Measurements from ENCODE around the gene WFDC8. TPM values are rescaled to one million over a fixed set of nuclear protein-coding genes. Genes with fewer than 3 reads are reported as not detected.
"Not testable (repeated sequence)": the region's sequence is repeated elsewhere in the genome, so short reads cannot be mapped to it uniquely, and the experiment has no call there.

The WFDC8 gene
- not detected for total RNA-seq

GRCh38 chr20:45579184-45579583 is at the start of gene WFDC8:
WFDC8 (minus strand) TSS chr20:45579284; CDS start chr20:45579247, 37 bp downstream.
- no peak within 1 kb of the TSS for H3K4me3 Mint-ChIP-seq
- DNase-seq (no peak), ATAC-seq (no peak)
- H3K4me1 Mint-ChIP-seq (ENCODE audit: low read depth) = no peaks in the 10 kb centered on the region
- no peaks in the 10 kb centered on the region for H3K36me3 Mint-ChIP-seq (ENCODE audit: insufficient read depth)
- no peaks in the 10 kb centered on the region for H3K9me3 Mint-ChIP-seq
- peaks cover 30% of the 10 kb centered on the region for H3K27me3 Mint-ChIP-seq (ENCODE audit: low read depth)

- H3K27me3 Mint-ChIP-seq (ENCODE audit: low read depth) = peaks cover 33% of the 10 kb centered on the region
- no peak for DNase-seq
- H3K36me3 Mint-ChIP-seq (ENCODE audit: insufficient read depth) = no peaks in the 10 kb centered on the region
- ATAC-seq = no peak
- H3K4me3 Mint-ChIP-seq = no peak overlapping the region
- no peaks in the 10 kb centered on the region for H3K9me3 Mint-ChIP-seq
- peaks cover 3% of the 10 kb centered on the region for H3K4me1 Mint-ChIP-seq (ENCODE audit: low read depth)
Observed at GRCh38 chr20:45626540-45626939, 47.5 kb upstream of the WFDC8 start.

GRCh38 chr20:45621593-45621992 is 42.5 kb upstream of the WFDC8 start:
- H3K36me3 Mint-ChIP-seq (ENCODE audit: insufficient read depth) = no peaks in the 10 kb centered on the region
- peaks cover 9% of the 10 kb centered on the region for H3K27me3 Mint-ChIP-seq (ENCODE audit: low read depth)
- ATAC-seq (no peak), DNase-seq (no peak)
- H3K4me3 Mint-ChIP-seq = no peak overlapping the region
- no peaks in the 10 kb centered on the region for H3K4me1 Mint-ChIP-seq (ENCODE audit: low read depth)
- peaks cover 4% of the 10 kb centered on the region for H3K9me3 Mint-ChIP-seq

GRCh38 chr20:45617591-45617990 is 38.5 kb upstream of the WFDC8 start:
- ATAC-seq = no peak
- DNase-seq = no peak
- H3K9me3 Mint-ChIP-seq = peaks cover 4% of the 10 kb centered on the region
- no peaks in the 10 kb centered on the region for H3K27me3 Mint-ChIP-seq (ENCODE audit: low read depth)
- H3K36me3 Mint-ChIP-seq (ENCODE audit: insufficient read depth) = no peaks in the 10 kb centered on the region
- no peak overlapping the region for H3K4me3 Mint-ChIP-seq
- no peaks in the 10 kb centered on the region for H3K4me1 Mint-ChIP-seq (ENCODE audit: low read depth)

GRCh38 chr20:45612314-45612713 is 33.2 kb upstream of the WFDC8 start:
- Mint-ChIP-seq H3K9me3 (peaks cover 5% of the 10 kb centered on the region), H3K4me1 (ENCODE audit: low read depth) (peaks cover 10% of the 10 kb centered on the region)
- ATAC-seq = no peak

GRCh38 chr20:45611054-45611453 is 32.0 kb upstream of the WFDC8 start:
- no peak for DNase-seq
- Mint-ChIP-seq H3K36me3 (ENCODE audit: insufficient read depth) (no peaks in the 10 kb centered on the region), H3K27me3 (ENCODE audit: low read depth) (peaks cover 4% of the 10 kb centered on the region), H3K4me1 (ENCODE audit: low read depth) (peaks cover 12% of the 10 kb centered on the region), H3K4me3 (no peak overlapping the region), H3K9me3 (peaks cover 11% of the 10 kb centered on the region)
- ATAC-seq = peak; percentile 77 to 80

More at GRCh38 chr20:45612314-45612713, 33.2 kb upstream of the WFDC8 start:
- Mint-ChIP-seq H3K4me3 (no peak overlapping the region), H3K27me3 (ENCODE audit: low read depth) (peaks cover 4% of the 10 kb centered on the region), H3K36me3 (ENCODE audit: insufficient read depth) (no peaks in the 10 kb centered on the region)
- no peak for DNase-seq

- H3K9me3 Mint-ChIP-seq = peaks cover 18% of the 10 kb centered on the region
- DNase-seq = no peak
- peaks cover 12% of the 10 kb centered on the region for H3K4me1 Mint-ChIP-seq (ENCODE audit: low read depth)
- no peak overlapping the region for H3K4me3 Mint-ChIP-seq
- ATAC-seq = no peak
- no peaks in the 10 kb centered on the region for H3K36me3 Mint-ChIP-seq (ENCODE audit: insufficient read depth)
- peaks cover 9% of the 10 kb centered on the region for H3K27me3 Mint-ChIP-seq (ENCODE audit: low read depth)
Observed at GRCh38 chr20:45607810-45608209, 28.7 kb upstream of the WFDC8 start.

GRCh38 chr20:45595235-45595634 is 16.2 kb upstream of the WFDC8 start:
- no peak for ATAC-seq
- no peak overlapping the region for H3K4me3 Mint-ChIP-seq
- no peaks in the 10 kb centered on the region for H3K4me1 Mint-ChIP-seq (ENCODE audit: low read depth)
- no peak for DNase-seq
- peaks cover 27% of the 10 kb centered on the region for H3K27me3 Mint-ChIP-seq (ENCODE audit: low read depth)
- H3K36me3 Mint-ChIP-seq (ENCODE audit: insufficient read depth) = no peaks in the 10 kb centered on the region
- no peaks in the 10 kb centered on the region for H3K9me3 Mint-ChIP-seq

- Mint-ChIP-seq H3K4me3 (no peak overlapping the region), H3K27me3 (ENCODE audit: low read depth) (peaks cover 27% of the 10 kb centered on the region), H3K4me1 (ENCODE audit: low read depth) (no peaks in the 10 kb centered on the region), H3K9me3 (no peaks in the 10 kb centered on the region), H3K36me3 (ENCODE audit: insufficient read depth) (no peaks in the 10 kb centered on the region)
- DNase-seq (no peak), ATAC-seq (no peak)
Observed at GRCh38 chr20:45593498-45593897, 14.4 kb upstream of the WFDC8 start.

GRCh38 chr20:45592574-45593189 is 13.6 kb upstream of the WFDC8 start:
- no peaks in the 10 kb centered on the region for H3K4me1 Mint-ChIP-seq (ENCODE audit: low read depth)
- no peaks in the 10 kb centered on the region for H3K9me3 Mint-ChIP-seq
- peak in 1 of 2 donors; percentile 38 for ATAC-seq

GRCh38 chr20:45589725-45590124 is 10.6 kb upstream of the WFDC8 start:
- H3K27me3 Mint-ChIP-seq (ENCODE audit: low read depth) = peaks cover 23% of the 10 kb centered on the region
- no peak for DNase-seq
- ATAC-seq = no peak
- no peaks in the 10 kb centered on the region for H3K4me1 Mint-ChIP-seq (ENCODE audit: low read depth)
- no peak overlapping the region for H3K4me3 Mint-ChIP-seq
- no peaks in the 10 kb centered on the region for H3K36me3 Mint-ChIP-seq (ENCODE audit: insufficient read depth)
- H3K9me3 Mint-ChIP-seq = no peaks in the 10 kb centered on the region

More at GRCh38 chr20:45592574-45593189, 13.6 kb upstream of the WFDC8 start:
- H3K27me3 Mint-ChIP-seq (ENCODE audit: low read depth) = peaks cover 27% of the 10 kb centered on the region
- DNase-seq = no peak
- no peak overlapping the region for H3K4me3 Mint-ChIP-seq
- no peaks in the 10 kb centered on the region for H3K36me3 Mint-ChIP-seq (ENCODE audit: insufficient read depth)

- H3K27me3 Mint-ChIP-seq (ENCODE audit: low read depth) = peaks cover 18% of the 10 kb centered on the region
- H3K9me3 Mint-ChIP-seq = no peaks in the 10 kb centered on the region
- no peaks in the 10 kb centered on the region for H3K4me1 Mint-ChIP-seq (ENCODE audit: low read depth)
- DNase-seq (no peak), ATAC-seq (no peak)
- no peak overlapping the region for H3K4me3 Mint-ChIP-seq
- H3K36me3 Mint-ChIP-seq (ENCODE audit: insufficient read depth) = no peaks in the 10 kb centered on the region
Observed at GRCh38 chr20:45588800-45589199, 9.7 kb upstream of the WFDC8 start.

GRCh38 chr20:45585986-45586385 is 6.9 kb upstream of the WFDC8 start:
- not testable (repeated sequence) for ATAC-seq

GRCh38 chr20:45584294-45584693 is 5.2 kb upstream of the WFDC8 start:
- H3K4me3 Mint-ChIP-seq; H3K4me1 Mint-ChIP-seq (ENCODE audit: low read depth); H3K9me3 Mint-ChIP-seq; ATAC-seq; DNase-seq; H3K36me3 Mint-ChIP-seq (ENCODE audit: insufficient read depth): not testable (repeated sequence)
- peaks cover 27% of the 10 kb centered on the region for H3K27me3 Mint-ChIP-seq (ENCODE audit: low read depth)

More at GRCh38 chr20:45585986-45586385, 6.9 kb upstream of the WFDC8 start:
- H3K27me3 Mint-ChIP-seq (ENCODE audit: low read depth) = peaks cover 20% of the 10 kb centered on the region
- H3K9me3 Mint-ChIP-seq; H3K4me1 Mint-ChIP-seq (ENCODE audit: low read depth); H3K36me3 Mint-ChIP-seq (ENCODE audit: insufficient read depth); H3K4me3 Mint-ChIP-seq; DNase-seq: not testable (repeated sequence)

- H3K36me3 Mint-ChIP-seq (ENCODE audit: insufficient read depth) = no peaks in the 10 kb centered on the region
- H3K4me3 Mint-ChIP-seq = no peak overlapping the region
- no peaks in the 10 kb centered on the region for H3K9me3 Mint-ChIP-seq
- no peaks in the 10 kb centered on the region for H3K4me1 Mint-ChIP-seq (ENCODE audit: low read depth)
- H3K27me3 Mint-ChIP-seq (ENCODE audit: low read depth) = peaks cover 31% of the 10 kb centered on the region
- ATAC-seq (no peak), DNase-seq (no peak)
Observed at GRCh38 chr20:45583502-45583901, 4.4 kb upstream of the WFDC8 start.

Data from activated T-cell treated with anti-CD3 and anti-CD28 coated beads, Interleukin-2, amount 50 U/mL, for 4 hours (primary cell).